Vagina (tissue), 2 donors: ENCODE data around the gene DACH1. TPM values are rescaled to one million over a fixed set of nuclear protein-coding genes. Genes with fewer than 3 reads are reported as not detected.

ENCODE experiments used
- DNase-seq, 2 donors: peaks; one replicate each; pipeline ENCODE4 v3.0.0-alpha.2; 2017; ENCODE audit errors: extremely low spot score in 2 of 2
- H3K27ac ChIP-seq: fragments of 200-600 bp; sonication (generic); one replicate; pipeline ENCODE4 v1.5.1; 2019
- H3K27me3 ChIP-seq: fragments of 200-600 bp; sonication (generic); one replicate; pipeline ENCODE4 v1.5.1; 2019
- H3K36me3 ChIP-seq, 2 donors: fragments of 200-600 bp; sonication (generic); one replicate each; pipeline ENCODE4 v1.5.1; 2017 to 2019
- H3K4me1 ChIP-seq: fragments of 200-600 bp; sonication (generic); one replicate; pipeline ENCODE4 v1.5.1; 2019
- H3K4me3 ChIP-seq, 2 donors: fragments of 200-600 bp; sonication (generic); 1 replicate in 1 of 2; 2 replicates in 1 of 2; pipeline ENCODE4 v1.5.1; 2016 to 2019
- H3K9me3 ChIP-seq: fragments of 200-600 bp; sonication (generic); one replicate; pipeline ENCODE4 v1.5.1; 2019
- POLR2A ChIP-seq, 2 donors: fragments of 450-650 bp; IDR thresholded peaks; one replicate each; pipeline ENCODE4 v1.6.1; 2017; ENCODE audit warnings: antibody characterized with exemption in 2 of 2, mild to moderate bottlenecking in 2 of 2, moderate library complexity in 2 of 2
- POLR2AphosphoS5 ChIP-seq, 2 donors: sonication (generic); formaldehyde crosslinking; IDR thresholded peaks; one replicate each; pipeline ENCODE4 v1.9.0; 2017; ENCODE audit warnings: antibody characterized with exemption in 2 of 2, mild to moderate bottlenecking in 2 of 2, low read depth in 1 of 2; ENCODE audit not compliant: insufficient read depth in 1 of 2
- intact Hi-C: fragments of 100-400 bp; cut with DNase I; formaldehyde crosslinking; loops from one replicate; pipeline ENCODE4 v1.15.1; 2023
- total RNA-seq: library from RNA; depleted of rRNA; stranded (reverse); fragments of >200 nt; gene quantifications from one replicate; pipeline ENCODE4 v1.2.3, GENCODE V29; 2016
- TF ChIP-seq, protein P1 (sequence below), 3 experiments: fragments of 450-650 bp in 2 of 3; fragments of 200-600 bp in 1 of 3; sonication (generic) in 1 of 3; IDR thresholded peaks; one replicate each; pipeline ENCODE4 v1.5.1; 2017 to 2019; ENCODE audit warnings: antibody characterized with exemption in 3 of 3, mild to moderate bottlenecking in 2 of 3, moderate library complexity in 2 of 3

DACH1 gene
- total RNA-seq, 1 donor from 2014 or later: 7.9 TPM

DNA sequence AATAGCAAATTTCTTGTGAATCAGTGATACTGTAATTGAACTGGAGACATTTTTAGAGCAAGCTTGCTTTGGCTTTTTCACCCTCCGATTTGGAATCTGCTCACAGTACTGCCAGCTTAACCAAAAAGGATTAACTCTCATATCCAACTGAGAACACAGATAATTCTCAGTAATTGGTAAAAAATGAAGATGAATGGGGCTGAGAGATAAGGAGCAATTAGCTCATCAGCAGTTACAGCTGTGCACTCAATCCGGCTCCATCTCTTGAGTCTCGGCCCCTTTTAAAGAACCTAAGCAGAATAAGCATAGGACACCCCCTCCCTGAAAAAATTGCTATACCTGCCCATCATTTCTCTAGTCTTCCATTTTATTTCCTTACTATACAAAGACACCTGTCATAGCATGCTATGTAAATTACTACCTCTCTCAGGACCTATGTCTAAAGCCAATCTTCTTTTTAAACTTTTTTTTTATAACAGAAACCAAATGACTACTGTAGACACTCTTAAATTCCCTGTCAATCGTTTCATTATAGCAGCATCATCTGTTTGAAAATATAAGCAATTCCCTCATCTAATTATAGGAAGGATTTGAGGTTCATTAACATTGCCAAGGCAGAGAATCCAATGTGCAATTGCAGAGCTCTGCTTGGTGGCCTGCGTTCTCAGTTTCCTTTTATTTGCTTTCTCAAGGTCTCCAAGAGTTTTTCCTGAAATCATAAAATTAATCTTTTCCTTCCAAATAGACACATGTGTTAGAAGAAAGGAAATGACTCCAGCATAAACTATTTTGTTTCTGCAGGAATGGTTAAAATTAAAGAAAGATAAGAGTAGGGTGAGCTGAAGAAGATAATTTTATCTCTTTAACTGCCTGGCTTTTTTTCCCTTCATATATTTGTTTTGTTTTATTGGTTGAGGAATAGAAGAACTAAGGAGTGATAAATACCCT lies 242.1 kb downstream of the DACH1 start:
- no peaks in the 10 kb centered on the region for H3K27me3 ChIP-seq
- no peak overlapping the region for H3K4me3 ChIP-seq
- intact Hi-C loops: no loop called here
- DNase-seq: no peak
- no peak overlapping the region for H3K27ac ChIP-seq
- H3K36me3 ChIP-seq: no peaks in the 10 kb centered on the region
- H3K9me3 ChIP-seq: no peaks in the 10 kb centered on the region
- peaks cover 13% of the 10 kb centered on the region for H3K4me1 ChIP-seq
- TF ChIP-seq POLR2AphosphoS5 (IDR thresholded peaks at IDR 0.05; ENCODE audit: insufficient read depth in 1 of 2, low read depth in 1 of 2): no peak
- TF ChIP-seq, protein P1, sequence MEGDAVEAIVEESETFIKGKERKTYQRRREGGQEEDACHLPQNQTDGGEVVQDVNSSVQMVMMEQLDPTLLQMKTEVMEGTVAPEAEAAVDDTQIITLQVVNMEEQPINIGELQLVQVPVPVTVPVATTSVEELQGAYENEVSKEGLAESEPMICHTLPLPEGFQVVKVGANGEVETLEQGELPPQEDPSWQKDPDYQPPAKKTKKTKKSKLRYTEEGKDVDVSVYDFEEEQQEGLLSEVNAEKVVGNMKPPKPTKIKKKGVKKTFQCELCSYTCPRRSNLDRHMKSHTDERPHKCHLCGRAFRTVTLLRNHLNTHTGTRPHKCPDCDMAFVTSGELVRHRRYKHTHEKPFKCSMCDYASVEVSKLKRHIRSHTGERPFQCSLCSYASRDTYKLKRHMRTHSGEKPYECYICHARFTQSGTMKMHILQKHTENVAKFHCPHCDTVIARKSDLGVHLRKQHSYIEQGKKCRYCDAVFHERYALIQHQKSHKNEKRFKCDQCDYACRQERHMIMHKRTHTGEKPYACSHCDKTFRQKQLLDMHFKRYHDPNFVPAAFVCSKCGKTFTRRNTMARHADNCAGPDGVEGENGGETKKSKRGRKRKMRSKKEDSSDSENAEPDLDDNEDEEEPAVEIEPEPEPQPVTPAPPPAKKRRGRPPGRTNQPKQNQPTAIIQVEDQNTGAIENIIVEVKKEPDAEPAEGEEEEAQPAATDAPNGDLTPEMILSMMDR (IDR thresholded peaks at IDR 0.05): no peak
- TF ChIP-seq POLR2A (IDR thresholded peaks at IDR 0.05): no peak

DNA sequence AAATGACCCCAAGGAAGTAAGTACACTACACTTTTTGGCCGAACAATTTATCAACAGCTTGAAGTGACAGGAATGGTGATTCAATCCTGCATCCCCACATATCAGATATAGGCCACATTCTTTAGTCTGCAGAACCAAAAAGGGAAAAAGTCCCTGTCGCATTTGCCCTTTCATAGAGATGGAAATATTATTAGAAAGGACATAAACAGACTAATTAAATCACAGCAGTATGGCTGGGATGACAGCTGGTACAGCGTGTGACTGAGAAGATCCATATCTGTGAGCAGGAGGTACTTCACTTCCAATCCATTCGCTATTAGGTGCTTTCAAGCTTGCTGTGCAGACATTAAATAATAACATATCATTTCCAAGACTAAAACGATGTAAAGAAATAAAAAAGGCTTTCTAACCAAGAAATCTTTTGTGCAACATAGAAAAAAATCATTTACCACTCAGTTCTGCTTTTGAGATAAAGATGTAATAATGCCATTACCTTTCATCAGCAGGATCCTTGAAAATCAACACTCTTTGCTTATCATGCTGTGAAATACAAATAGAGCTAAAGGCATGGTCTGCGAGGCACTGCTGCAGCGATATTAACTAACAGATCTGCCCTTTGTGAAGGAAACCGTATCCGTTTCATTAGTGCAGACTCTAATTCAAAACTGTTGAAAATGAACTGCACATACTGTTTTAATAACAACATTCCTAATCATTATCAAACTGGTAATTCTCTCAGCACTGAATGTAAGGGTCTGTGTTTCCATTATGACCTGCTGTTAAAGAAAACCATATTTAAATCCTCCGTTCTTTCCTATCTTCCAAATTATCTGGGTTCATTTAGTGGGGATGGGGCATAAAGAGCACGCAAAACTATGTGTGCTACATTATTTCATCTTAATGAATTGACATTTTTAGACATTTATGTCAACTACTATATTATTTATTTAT lies 245.6 kb downstream of the DACH1 start:
- DNase-seq: no peak
- intact Hi-C loops: no loop called here

DNA sequence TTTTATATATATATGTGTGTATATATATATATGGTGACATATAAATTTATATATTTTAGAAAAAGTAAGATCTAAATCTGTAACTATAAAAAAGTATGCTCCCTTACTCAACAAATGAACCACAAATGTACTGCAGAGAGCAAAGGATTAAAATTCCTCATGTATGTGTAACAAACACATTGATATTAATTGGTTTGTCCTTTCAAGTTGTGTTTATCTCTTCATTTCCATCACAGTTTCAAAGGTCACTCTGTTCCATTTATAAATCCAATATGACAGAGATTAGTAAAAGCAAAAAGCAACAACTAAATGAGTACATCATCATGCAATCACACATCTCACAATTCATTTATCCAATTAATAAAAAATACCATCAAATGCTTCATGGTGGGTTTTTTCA lies 247.9 kb downstream of the DACH1 start:
- intact Hi-C loops: no loop called here
- TF ChIP-seq POLR2A (IDR thresholded peaks at IDR 0.05) (no peak), POLR2AphosphoS5 (IDR thresholded peaks at IDR 0.05; ENCODE audit: insufficient read depth in 1 of 2, low read depth in 1 of 2) (no peak)
- TF ChIP-seq, protein P1 (IDR thresholded peaks at IDR 0.05): no peak

More for the DNA sequence above, 245.6 kb downstream of the DACH1 start:
- Histone ChIP-seq H3K27ac (no peak overlapping the region), H3K4me1 (peaks cover 13% of the 10 kb centered on the region), H3K36me3 (no peaks in the 10 kb centered on the region), H3K9me3 (no peaks in the 10 kb centered on the region), H3K4me3 (no peak overlapping the region), H3K27me3 (no peaks in the 10 kb centered on the region)
- TF ChIP-seq POLR2AphosphoS5 (IDR thresholded peaks at IDR 0.05; ENCODE audit: insufficient read depth in 1 of 2, low read depth in 1 of 2) (no peak), POLR2A (IDR thresholded peaks at IDR 0.05) (no peak)
- TF ChIP-seq, protein P1 (IDR thresholded peaks at IDR 0.05): no peak

DNA sequence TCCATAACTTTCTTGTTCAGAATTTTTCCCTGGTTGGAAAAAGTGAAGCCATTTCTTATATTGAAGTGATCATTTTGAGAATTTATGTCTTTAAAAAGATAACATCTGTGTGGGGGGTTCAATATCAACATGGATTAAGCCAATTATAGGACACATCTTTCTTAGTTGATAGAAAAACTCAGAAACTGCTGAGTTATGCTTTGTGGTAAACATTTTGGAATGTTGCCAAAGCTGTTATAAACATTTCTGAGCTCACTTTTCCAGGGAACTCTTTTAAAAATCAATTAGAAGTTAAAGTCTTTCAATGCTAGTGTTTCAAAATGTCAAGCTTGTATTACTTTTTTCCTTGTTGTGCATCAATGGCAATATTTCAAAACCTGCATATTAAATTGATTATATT lies 248.8 kb downstream of the DACH1 start:
- Histone ChIP-seq H3K36me3 (no peaks in the 10 kb centered on the region), H3K4me3 (no peak overlapping the region), H3K27ac (no peak overlapping the region), H3K9me3 (no peaks in the 10 kb centered on the region), H3K27me3 (no peaks in the 10 kb centered on the region), H3K4me1 (peaks cover 8% of the 10 kb centered on the region)
- DNase-seq: no peak
- TF ChIP-seq, protein P1 (IDR thresholded peaks at IDR 0.05): no peak
- TF ChIP-seq POLR2AphosphoS5 (IDR thresholded peaks at IDR 0.05; ENCODE audit: insufficient read depth in 1 of 2, low read depth in 1 of 2) (no peak), POLR2A (IDR thresholded peaks at IDR 0.05) (no peak)
- intact Hi-C loops: no loop called here

More for the DNA sequence above, 247.9 kb downstream of the DACH1 start:
- H3K36me3 ChIP-seq: no peaks in the 10 kb centered on the region
- no peak overlapping the region for H3K27ac ChIP-seq
- no peak overlapping the region for H3K4me3 ChIP-seq
- H3K27me3 ChIP-seq: no peaks in the 10 kb centered on the region
- peaks cover 8% of the 10 kb centered on the region for H3K4me1 ChIP-seq
- DNase-seq: no peak
- no peaks in the 10 kb centered on the region for H3K9me3 ChIP-seq
